PFSK-1 (cell line): ENCODE data around the gene CYTH3.

Source experiments
- FOXP2 ChIP-seq: optimal IDR thresholded peaks from 2 replicates; pipeline ENCODE3; 2011; ENCODE audit warnings: borderline replicate concordance, control low read depth, inconsistent platforms; ENCODE audit not compliant: insufficient read depth; ENCODE audit errors: extremely low read length, extremely low read depth
- POLR2AphosphoS5 ChIP-seq: IDR thresholded peaks from 2 replicates; pipeline ENCODE4 v1.6.1; 2012; ENCODE audit warnings: low read depth, mild to moderate bottlenecking, control low read depth, low read length, moderate library complexity
- REST ChIP-seq, 2 experiments: IDR thresholded peaks; 2 replicates each; pipeline versions ENCODE4 v1.6.1 to v1.8.0; 2011 to 2012; ENCODE audit warnings: low read depth in 2 of 2, low read length in 2 of 2, control low read depth in 1 of 2, inconsistent platforms in 1 of 2, mild to moderate bottlenecking in 1 of 2, moderate library complexity in 1 of 2; ENCODE audit not compliant: insufficient read depth in 1 of 2
- SIN3A ChIP-seq: IDR thresholded peaks from 2 replicates; pipeline ENCODE4 v1.6.1; 2012; ENCODE audit warnings: mild to moderate bottlenecking, low read length, moderate library complexity, borderline replicate concordance; ENCODE audit not compliant: insufficient read depth
- TAF1 ChIP-seq: IDR thresholded peaks from 2 replicates; pipeline ENCODE4 v1.6.1; 2012; ENCODE audit warnings: low read length, control low read depth, borderline replicate concordance; ENCODE audit not compliant: insufficient read depth

The CYTH3 gene

GRCh38 chr7:6165521-6166320, 106.7 kb downstream of the CYTH3 start:
- no peak for TF ChIP-seq REST (IDR thresholded peaks at IDR 0.05; ENCODE audit: insufficient read depth in 1 of 2, low read depth in 2 of 2, low read length in 2 of 2)
- TF ChIP-seq POLR2AphosphoS5 = no peak
- no peak for TF ChIP-seq FOXP2
- TF ChIP-seq TAF1 = no peak
- no peak for TF ChIP-seq SIN3A

- no peak for TF ChIP-seq FOXP2
- no peak for TF ChIP-seq POLR2AphosphoS5
- no peak for TF ChIP-seq SIN3A
- no peak for TF ChIP-seq REST (IDR thresholded peaks at IDR 0.05; ENCODE audit: insufficient read depth in 1 of 2, low read depth in 2 of 2, low read length in 2 of 2)
- TF ChIP-seq TAF1 = no peak
Measured at GRCh38 chr7:6165075-6165474, 107.3 kb downstream of the CYTH3 start.

GRCh38 chr7:6164491-6164890, 107.9 kb downstream of the CYTH3 start:
- no peak for TF ChIP-seq TAF1
- peak; percentile 35 for TF ChIP-seq FOXP2

GRCh38 chr7:6164010-6164409, 108.4 kb downstream of the CYTH3 start:
- TF ChIP-seq SIN3A (no peak), POLR2AphosphoS5 (no peak), FOXP2 (no peak)

- TF ChIP-seq REST (IDR thresholded peaks at IDR 0.05; ENCODE audit: insufficient read depth in 1 of 2, low read depth in 2 of 2, low read length in 2 of 2) = no peak
- no peak for TF ChIP-seq TAF1
- TF ChIP-seq FOXP2 = no peak
- no peak for TF ChIP-seq POLR2AphosphoS5
- no peak for TF ChIP-seq SIN3A
Measured at GRCh38 chr7:6163402-6163801, 109.0 kb downstream of the CYTH3 start.

- TF ChIP-seq SIN3A (no peak), POLR2AphosphoS5 (no peak), FOXP2 (no peak), REST (IDR thresholded peaks at IDR 0.05; ENCODE audit: insufficient read depth in 1 of 2, low read depth in 2 of 2, low read length in 2 of 2) (no peak), TAF1 (no peak)
Measured at GRCh38 chr7:6162650-6163366, 109.6 kb downstream of the CYTH3 start.
